NT2/D1 (cell line): ENCODE measurements around the gene INPP4B.

Experiments
- DNase-seq: peaks from one replicate; pipeline ENCODE4 v3.0.0-alpha.2; 2011; ENCODE audit warnings: low read depth, low spot score
- H3K27me3 ChIP-seq: 2 replicates; pipeline ENCODE4 v1.6.0; 2011; ENCODE audit warnings: mild to moderate bottlenecking; ENCODE audit not compliant: insufficient read length, insufficient read depth
- H3K36me3 ChIP-seq: 2 replicates; pipeline ENCODE4 v1.6.1; 2011; ENCODE audit warnings: mild to moderate bottlenecking, low read length, mixed read lengths; ENCODE audit not compliant: insufficient read depth, insufficient read length
- H3K4me1 ChIP-seq: 2 replicates; pipeline ENCODE4 v1.5.1; 2011; ENCODE audit not compliant: insufficient read depth, insufficient read length
- H3K4me3 ChIP-seq: 2 replicates; pipeline ENCODE4 v1.5.1; 2011; ENCODE audit warnings: low read depth; ENCODE audit not compliant: insufficient read length
- H3K9ac ChIP-seq: 2 replicates; pipeline ENCODE4 v1.6.0; 2011; ENCODE audit warnings: low read depth; ENCODE audit not compliant: insufficient read length
- H3K9me3 ChIP-seq: 2 replicates; pipeline ENCODE4 v1.5.1; 2011; ENCODE audit warnings: mild to moderate bottlenecking, low read length; ENCODE audit not compliant: insufficient read depth
- SUZ12 ChIP-seq: IDR thresholded peaks from 2 replicates; pipeline ENCODE4 v1.6.1; 2011; ENCODE audit not compliant: insufficient read length, insufficient read depth; ENCODE audit errors: extremely low read depth
- YY1 ChIP-seq: IDR thresholded peaks from 2 replicates; pipeline ENCODE4 v1.6.1; 2011; ENCODE audit not compliant: insufficient read length, insufficient read depth
- ZNF274 ChIP-seq: IDR thresholded peaks from 2 replicates; pipeline ENCODE4 v1.6.1; 2011; ENCODE audit warnings: mild to moderate bottlenecking, low read depth, low read length

The INPP4B gene

GRCh38 chr4:142777045-142777743 lies 68.9 kb downstream of the INPP4B start:
- Histone ChIP-seq H3K36me3 (no peaks in the 10 kb centered on the region), H3K9ac (no peak overlapping the region), H3K27me3 (no peaks in the 10 kb centered on the region), H3K4me3 (no peak overlapping the region), H3K9me3 (no peaks in the 10 kb centered on the region), H3K4me1 (no peaks in the 10 kb centered on the region)
- DNase-seq, result no peak
- TF ChIP-seq ZNF274 (no peak), SUZ12 (no peak), YY1 (no peak)

DNA sequence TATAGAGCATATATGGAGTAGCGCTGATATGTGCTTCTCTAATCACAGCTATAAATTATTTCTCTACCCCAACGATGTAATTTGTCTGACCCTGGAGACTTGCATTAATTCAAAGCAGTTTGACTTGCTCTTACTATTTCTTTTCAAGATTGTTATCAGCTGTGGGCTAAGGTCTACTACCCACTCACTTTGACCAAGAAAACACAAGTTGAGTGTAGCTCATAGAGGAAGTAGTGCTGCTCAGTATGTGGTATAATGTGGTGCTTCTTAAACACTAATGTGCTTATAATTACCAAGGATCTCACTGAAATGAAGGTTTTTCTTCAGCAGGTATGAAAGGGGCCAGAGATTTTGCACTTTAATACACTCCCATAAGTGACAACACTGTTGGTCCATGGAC lies 70.1 kb downstream of the INPP4B start:
- H3K9ac ChIP-seq, result no peak overlapping the region
- no peaks in the 10 kb centered on the region for H3K27me3 ChIP-seq
- no peaks in the 10 kb centered on the region for H3K9me3 ChIP-seq
- no peak overlapping the region for H3K4me3 ChIP-seq
- TF ChIP-seq YY1, result no peak
- TF ChIP-seq ZNF274, result no peak
- no peak for TF ChIP-seq SUZ12
- DNase-seq, result no peak
- no peaks in the 10 kb centered on the region for H3K36me3 ChIP-seq
- no peaks in the 10 kb centered on the region for H3K4me1 ChIP-seq

DNA sequence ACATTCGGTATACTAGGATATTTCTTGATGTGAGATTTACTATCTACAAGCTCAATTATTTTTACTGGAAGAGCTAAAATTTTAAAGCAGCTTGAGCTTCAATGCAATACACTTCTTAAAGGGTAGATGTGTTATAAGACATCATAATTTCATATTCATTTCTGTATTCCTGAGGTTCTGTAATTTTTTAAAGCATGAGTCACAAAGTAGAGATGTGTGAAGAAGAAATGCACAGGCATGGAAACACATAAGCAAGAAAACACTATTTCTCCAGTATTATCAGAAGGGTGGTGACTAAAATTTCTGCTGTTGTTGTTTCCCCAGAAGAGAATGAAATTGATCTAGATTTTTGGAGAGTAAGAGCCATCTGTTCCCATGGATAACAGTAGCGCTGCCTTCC lies 72.6 kb downstream of the INPP4B start:
- TF ChIP-seq SUZ12, result no peak
- no peaks in the 10 kb centered on the region for H3K4me1 ChIP-seq
- H3K27me3 ChIP-seq, result no peaks in the 10 kb centered on the region
- no peak overlapping the region for H3K4me3 ChIP-seq
- no peaks in the 10 kb centered on the region for H3K36me3 ChIP-seq
- H3K9ac ChIP-seq, result no peak overlapping the region
- DNase-seq, result no peak
- no peaks in the 10 kb centered on the region for H3K9me3 ChIP-seq

DNA sequence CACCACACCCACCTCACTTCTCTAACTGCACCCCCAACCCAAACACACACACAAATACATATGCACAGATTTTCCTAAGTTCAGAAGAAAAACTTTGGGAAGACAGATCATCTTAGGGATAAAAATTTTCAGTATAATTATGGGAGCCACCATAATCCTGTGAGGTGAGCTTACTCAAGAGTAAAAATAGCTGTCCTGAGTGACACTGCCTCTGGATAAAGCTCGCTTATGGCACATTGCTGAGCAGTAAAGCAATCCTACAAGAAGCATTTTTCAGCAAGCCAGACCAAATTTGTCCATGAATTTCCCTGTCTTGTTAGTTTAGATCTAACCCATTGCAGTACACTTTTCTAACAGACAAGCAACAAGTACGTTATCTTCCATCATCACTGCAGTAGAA lies 83.8 kb downstream of the INPP4B start:
- Histone ChIP-seq H3K4me1 (no peaks in the 10 kb centered on the region), H3K9me3 (no peaks in the 10 kb centered on the region), H3K36me3 (no peaks in the 10 kb centered on the region), H3K4me3 (no peak overlapping the region), H3K9ac (no peak overlapping the region), H3K27me3 (no peaks in the 10 kb centered on the region)
- no peak for DNase-seq
- TF ChIP-seq SUZ12 (no peak), YY1 (no peak), ZNF274 (no peak)

DNA sequence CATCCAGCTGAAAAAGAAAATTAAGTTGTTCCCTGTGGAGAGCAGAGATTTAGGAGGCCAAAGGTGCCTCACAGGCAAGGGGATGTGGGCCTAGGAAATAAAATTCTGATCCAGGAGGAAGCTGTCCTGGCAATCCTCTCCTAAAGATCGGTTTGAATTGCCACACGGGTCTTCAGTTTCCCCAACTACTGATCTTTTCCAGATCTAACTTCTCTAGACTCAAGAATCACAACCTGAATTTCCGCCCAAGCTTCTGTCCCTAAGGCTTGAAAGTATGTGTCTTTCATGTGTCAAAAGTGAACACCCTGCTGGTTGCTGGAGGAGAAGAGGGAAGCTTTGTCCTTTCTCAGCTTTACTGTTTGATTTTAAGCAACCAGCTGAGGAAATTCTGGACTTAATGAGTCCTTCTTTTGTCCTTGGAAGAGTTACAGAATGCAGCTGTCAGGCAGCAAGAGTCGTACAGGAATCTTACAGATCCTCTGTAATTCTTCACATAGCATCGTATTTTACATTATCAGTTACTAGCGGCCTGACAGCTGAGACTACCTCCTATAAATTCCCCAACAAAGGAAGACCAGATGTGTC lies 93.8 kb downstream of the INPP4B start:
- H3K9ac ChIP-seq, result no peak overlapping the region
- H3K36me3 ChIP-seq, result no peaks in the 10 kb centered on the region
- H3K4me3 ChIP-seq, result no peak overlapping the region
- no peak for DNase-seq
- no peaks in the 10 kb centered on the region for H3K27me3 ChIP-seq
- no peaks in the 10 kb centered on the region for H3K4me1 ChIP-seq
- no peak for TF ChIP-seq YY1
- H3K9me3 ChIP-seq, result no peaks in the 10 kb centered on the region

DNA sequence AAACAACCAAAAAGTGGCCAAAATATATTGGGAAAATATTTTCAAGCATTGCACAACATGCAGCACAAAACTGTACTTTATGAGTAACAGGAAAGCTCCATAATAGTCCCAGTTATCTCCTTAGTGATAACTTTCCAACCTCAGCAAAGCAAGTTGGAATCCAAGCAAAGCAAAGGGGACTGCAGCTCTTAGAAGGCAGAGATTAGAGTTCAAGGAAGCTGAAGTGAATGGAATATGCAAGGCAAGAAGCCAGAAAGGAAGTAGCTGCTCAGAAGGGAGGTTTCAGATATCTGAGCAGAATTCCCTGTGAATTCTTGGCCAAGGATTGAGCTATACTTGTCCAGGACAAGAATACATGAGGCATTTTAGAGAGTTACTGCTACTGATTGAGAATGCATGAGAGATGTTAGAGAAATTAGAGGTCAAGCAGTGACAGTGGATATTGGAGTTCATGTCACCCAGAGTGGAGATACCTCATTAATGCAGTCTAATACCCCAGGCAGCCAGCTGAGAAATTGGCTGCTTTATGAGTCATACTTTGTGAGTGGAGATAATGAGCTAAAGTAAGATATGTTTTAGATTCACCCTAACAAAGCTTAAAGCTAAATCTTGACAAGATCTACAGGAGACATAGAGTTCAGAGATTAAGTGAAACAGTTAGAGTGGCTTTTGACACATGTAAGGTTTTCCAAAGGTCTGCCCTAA lies 102.8 kb downstream of the INPP4B start:
- Histone ChIP-seq H3K36me3 (no peaks in the 10 kb centered on the region), H3K27me3 (no peaks in the 10 kb centered on the region), H3K4me1 (no peaks in the 10 kb centered on the region), H3K4me3 (no peak overlapping the region), H3K9me3 (no peaks in the 10 kb centered on the region), H3K9ac (no peak overlapping the region)
- no peak for DNase-seq
- TF ChIP-seq YY1 (no peak), ZNF274 (no peak), SUZ12 (no peak)

- DNase-seq, result no peak
- Histone ChIP-seq H3K36me3 (no peaks in the 10 kb centered on the region), H3K9ac (no peak overlapping the region), H3K4me3 (no peak overlapping the region), H3K27me3 (no peaks in the 10 kb centered on the region), H3K4me1 (no peaks in the 10 kb centered on the region), H3K9me3 (no peaks in the 10 kb centered on the region)
- TF ChIP-seq ZNF274, result no peak
- no peak for TF ChIP-seq SUZ12
- TF ChIP-seq YY1, result no peak
These were observed 104.1 kb downstream of the INPP4B start for GRCh38 chr4:142741995-142742394.
